DND-41 (cell line): ENCODE measurements around the gene MBD3.

Source experiments
- CTCF ChIP-seq: IDR thresholded peaks from 2 replicates; pipeline ENCODE4 v1.5.1; 2012; ENCODE audit warnings: borderline replicate concordance, low read length, moderate library complexity, mild to moderate bottlenecking; ENCODE audit not compliant: poor library complexity, severe bottlenecking; ENCODE audit errors: extremely low read depth
- EZH2 ChIP-seq: IDR thresholded peaks from 3 replicates; pipeline ENCODE4 v1.6.1; 2012; ENCODE audit warnings: borderline replicate concordance, low read depth, mild to moderate bottlenecking, moderate library complexity, low read length, inconsistent platforms; ENCODE audit not compliant: severe bottlenecking

- TF ChIP-seq CTCF (no peak), EZH2 (no peak)
Observed at GRCh38 chr19:1593501-1593772, 772 bp upstream of the MBD3 start.
